ENCODE data around the gene LRP1B. TPM values are rescaled to one million over a fixed set of nuclear protein-coding genes. Genes with fewer than 3 reads are reported as not detected.
"Not testable (repeated sequence)": the region's sequence is repeated elsewhere in the genome, so short reads cannot be mapped to it uniquely, and the experiment has no call there.

LRP1B gene
- polyA plus RNA-seq, 12 donors: 2.1 to 3.6 (median 3.0) TPM; not detected in 2

GRCh38 chr2:140457483-140457882 is 1673.3 kb downstream of the LRP1B start:
- DNase-seq: no peak

DNA sequence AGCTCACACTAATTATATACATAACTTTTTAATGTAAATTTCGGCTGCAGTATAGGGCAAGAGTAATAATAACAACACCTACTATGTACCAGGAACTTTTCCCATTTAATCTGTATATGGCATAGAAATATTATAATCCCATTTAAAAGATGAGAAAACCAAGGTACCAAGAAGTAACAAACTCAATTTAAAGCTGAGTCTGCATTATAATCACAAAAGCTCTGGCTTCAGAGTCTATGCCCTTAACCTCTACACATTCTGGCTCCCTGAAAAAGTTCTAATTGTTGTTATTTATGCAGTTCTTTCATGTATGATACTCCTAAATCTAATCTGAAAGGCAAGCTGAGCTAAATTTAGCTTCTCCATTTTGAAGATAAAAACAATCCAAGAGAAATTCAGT is 1675.5 kb downstream of the LRP1B start:
- no peak for DNase-seq

DNA sequence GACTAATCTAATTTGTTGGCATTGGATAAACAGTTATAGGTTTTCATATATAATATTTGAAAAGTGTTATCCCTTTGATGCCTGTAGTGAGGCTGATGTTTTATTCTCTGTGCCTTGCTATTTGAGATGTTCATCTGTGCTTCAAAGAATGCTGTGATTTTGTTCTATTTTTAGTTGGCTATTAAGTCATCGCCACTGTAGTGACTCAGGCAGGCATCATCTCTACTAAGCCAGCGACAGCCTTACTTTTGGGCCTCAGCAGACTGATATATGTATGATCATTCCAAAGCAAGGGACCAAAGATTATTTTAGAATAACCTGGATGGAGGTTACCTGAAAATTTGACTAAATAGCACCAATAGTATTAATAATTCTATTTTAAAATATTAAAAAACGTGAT is 1676.1 kb downstream of the LRP1B start:
- DNase-seq: no peak

DNA sequence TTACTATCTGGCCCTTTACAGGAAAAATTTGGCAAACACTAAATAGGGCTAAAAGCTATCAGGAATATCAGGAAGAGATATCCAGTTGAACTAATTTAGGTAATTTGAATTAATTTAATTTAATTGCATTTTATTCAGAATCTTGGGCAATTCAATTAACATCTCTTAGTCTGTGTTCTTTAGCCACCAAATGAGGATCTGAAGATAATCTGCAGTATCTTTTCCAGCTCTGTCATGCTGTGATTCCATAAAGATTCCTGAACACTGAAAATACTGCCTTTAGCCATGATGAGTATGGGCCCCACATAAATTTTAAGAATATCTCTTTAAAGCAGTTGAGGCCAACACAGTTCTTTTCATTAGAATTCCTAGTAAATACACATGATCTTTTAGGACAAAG is 1679.5 kb downstream of the LRP1B start:
- no peak for DNase-seq

DNA sequence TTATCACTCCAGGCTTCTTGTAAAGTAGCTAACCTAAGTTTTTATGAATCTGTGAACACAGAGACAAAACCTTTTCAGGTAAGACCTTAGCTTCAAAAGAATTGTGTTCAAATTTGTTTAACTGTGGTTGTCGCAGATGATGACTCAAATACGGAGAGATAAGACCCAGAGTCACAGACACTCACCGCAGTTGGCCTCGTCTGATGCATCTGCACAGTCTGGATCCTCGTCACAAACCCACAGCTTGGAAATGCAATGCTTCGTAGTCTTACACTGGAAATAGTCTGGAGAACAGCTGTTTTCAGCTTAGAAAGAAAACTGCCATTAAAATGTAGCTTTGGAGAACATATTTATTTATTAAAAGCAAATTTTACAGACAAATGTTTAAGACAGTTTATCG is 1688.5 kb downstream of the LRP1B start:
- DNase-seq: peak; percentile 18

DNA sequence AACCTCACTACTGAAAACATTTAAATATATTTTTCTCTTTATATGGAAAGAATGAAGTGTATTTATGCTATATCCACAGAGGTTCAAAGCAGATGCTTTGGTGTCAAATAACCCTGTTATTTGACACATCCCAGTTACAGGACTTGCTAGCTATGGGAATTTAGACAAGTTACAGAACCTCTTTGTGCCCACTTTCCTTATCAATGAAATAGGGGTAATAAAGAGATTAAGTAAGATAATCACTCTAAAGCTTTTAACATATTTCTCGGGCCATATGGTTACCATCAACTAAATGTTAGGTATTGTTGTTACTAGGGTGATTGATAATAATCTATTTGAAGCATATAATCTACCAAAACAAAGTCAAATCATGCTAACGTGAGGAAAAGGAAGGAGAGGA is 1690.0 kb downstream of the LRP1B start:
- DNase-seq: no peak

- no peak for DNase-seq
Observed at GRCh38 chr2:140436936-140437335, 1693.9 kb downstream of the LRP1B start.

DNA sequence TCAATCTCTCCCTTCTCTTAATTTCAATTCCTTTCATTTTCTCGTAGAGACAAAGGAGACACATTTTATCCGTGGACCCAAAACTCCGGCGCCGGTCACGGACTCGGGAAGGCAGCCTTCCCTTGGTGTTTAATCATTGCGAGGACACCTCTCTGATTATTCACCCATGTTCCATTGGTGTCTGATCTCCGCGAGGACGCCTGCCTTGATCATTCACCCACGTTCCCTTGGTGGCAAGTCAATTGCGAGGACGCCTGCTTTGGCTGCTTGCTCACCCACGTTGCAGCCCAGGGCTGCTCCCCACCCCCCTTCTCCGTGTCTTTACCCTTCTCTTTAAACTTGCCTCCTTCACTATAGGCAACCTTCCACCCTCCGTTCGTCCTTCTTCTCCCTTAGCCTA is 1703.8 kb downstream of the LRP1B start:
- DNase-seq: not testable (repeated sequence)

DNA sequence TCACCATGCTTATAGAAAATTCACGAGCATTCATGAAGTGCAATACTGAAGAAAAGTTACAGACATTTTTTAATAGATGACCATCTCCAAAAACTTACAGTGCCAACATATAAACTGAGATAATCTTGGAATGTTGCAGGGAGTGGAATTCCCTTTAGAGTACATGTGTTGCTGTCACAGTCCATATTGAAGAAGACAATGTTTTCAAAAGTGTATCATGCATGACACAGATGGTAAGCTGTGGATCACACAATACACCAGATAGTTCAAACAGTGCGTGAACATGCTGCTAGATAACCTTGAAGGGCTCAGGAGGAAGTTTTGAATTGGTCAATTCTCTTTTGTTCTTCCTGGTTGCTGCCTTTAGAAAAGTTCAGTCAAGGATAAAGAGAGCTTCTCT is 1706.3 kb downstream of the LRP1B start:
- no peak for DNase-seq

DNA sequence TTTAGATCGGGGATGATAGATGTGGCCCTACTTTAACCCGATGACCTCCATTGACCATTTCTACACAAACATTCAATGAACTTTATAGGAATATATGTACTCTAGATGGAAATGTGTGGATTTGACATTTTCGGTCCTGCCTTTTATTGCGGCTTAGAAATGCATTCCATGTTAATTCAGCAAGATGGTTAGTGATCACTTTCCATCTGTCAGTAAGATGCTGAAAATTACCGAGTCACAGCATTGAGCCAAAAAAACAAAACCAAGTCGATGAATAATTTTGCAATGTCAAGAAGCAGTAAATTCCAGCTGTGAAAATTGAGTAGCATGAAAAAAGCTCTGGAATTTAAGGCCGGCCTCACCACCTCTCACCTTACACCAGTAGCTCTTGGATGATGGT is 1708.1 kb downstream of the LRP1B start:
- DNase-seq: no peak

GRCh38 chr2:140417504-140417903 is 1713.3 kb downstream of the LRP1B start:
- no peak for DNase-seq

GRCh38 chr2:140416577-140416976 is 1714.2 kb downstream of the LRP1B start:
- no peak for DNase-seq

DNA sequence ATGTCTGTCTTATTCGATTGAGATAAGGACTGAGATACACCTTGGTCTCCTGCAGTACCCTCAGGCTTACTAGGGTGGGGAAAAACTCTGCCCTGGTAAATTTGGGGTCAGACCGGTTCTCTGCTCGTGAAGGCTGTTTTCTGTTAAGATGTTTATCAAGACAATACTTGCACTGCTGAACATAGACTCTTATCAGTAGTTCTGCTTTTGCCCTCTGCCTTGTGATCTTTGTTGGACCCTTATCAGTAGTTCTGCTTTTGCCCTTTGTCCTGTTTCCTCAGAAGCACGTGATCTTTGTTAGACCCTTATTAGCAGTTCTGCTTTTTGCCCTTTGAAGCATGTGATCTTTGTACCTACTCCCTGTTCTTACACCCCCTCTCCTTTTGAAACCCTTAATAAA is 1715.8 kb downstream of the LRP1B start:
- DNase-seq: not testable (repeated sequence)

DNA sequence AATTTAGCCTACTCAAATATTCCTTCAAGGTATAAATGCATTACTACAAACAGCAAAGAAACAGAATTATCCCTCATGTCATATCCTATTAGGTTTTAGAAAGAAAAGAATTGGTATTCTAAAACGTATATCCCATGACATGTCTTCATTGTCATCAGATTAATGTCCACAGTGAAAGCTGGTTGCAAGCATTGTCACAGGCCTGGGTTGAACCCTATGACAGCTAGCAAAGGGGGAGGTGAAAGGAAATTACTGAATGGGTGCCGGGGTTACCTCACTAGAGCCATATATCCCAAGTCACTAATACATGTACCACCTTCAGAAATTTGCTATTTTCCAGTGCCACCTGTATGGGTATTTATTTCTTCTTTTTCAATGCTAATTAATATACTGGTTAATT is 1720.1 kb downstream of the LRP1B start:
- DNase-seq: no peak

GRCh38 chr2:140401056-140401455 is 1729.8 kb downstream of the LRP1B start:
- no peak for DNase-seq

- DNase-seq: no peak
Observed at GRCh38 chr2:140392824-140393223, 1738.0 kb downstream of the LRP1B start.

- no peak for DNase-seq
Observed at GRCh38 chr2:140384946-140385345, 1745.9 kb downstream of the LRP1B start.

DNA sequence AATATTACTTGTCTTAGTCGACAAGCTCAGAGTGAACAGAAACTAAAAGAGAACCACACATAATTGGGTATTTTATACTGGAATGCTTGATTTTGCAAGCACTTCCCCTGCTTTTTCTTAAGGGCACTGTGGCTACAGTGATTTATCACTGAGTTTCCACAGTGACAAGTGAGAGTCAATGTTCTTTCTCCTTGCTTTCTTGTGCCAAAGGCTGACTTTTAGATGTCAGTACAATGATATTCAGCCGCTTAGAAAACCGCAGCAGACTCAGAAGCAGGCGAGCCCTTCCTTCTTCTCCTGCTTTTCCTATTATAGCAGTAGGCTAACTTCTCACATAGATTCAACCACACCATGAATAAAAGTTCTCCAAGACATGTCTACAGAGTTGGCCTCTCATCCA is 1747.0 kb downstream of the LRP1B start:
- no peak for DNase-seq

DNA sequence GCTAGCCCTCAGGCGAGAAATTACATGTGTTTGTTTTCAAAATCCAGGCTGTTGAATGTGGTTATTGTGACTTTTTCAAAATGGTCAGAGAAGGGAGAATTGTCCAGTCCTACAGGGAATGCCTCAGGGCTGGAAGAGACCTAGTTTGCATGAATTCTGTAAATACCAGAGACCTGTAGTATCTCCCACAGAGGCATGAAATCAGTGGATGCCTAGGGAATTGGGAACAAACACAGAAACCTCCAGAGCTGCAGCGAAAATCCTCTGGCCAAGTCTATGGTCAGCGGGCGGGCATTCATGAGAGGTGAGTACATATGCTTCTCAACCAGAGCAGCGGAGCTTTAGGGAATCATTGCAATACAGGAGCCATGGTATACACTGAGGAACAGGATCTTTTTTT is 1754.1 kb downstream of the LRP1B start:
- DNase-seq: no peak

GRCh38 chr2:140363131-140363530 is 1767.7 kb downstream of the LRP1B start:
- no peak for DNase-seq

DNA sequence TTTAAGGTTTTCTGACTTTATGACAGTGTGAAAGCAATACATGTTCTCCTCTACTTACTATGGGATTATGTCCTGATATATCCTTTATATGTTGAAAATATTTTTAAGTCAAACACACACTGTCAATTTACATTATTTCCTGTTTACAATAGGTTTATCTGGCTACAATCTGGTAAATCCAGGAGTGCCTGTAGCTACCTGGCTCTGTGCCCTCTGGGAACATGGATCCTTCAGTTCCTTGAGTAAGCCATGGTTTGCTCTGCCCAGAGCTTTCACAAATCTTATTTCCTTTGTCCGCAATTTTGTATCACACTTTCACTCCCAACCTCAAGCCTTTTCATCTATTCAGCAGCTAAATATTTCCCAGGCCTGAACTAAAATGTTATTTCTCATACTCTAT is 1768.5 kb downstream of the LRP1B start:
- no peak for DNase-seq

- no peak for DNase-seq
Observed at GRCh38 chr2:140359056-140359771, 1771.6 kb downstream of the LRP1B start.

DNA sequence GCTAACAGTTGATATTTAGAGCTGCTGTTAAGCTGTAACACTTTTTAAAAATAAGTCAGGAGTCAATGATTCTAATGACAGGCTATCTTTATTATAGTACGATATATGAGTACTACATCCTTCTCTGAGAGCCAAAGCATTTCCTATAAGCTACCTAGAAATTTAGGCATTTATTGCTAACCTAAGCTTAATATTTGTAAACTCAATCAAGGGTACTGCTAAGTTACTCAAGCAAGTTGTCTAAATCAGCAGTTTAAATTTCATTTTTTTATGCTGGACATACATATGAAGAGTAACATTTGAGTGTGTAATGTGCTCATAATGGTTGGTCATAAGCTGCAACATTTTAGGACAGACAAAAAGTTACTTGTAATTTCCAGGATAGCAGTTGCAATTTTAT is 1774.1 kb downstream of the LRP1B start:
- no peak for DNase-seq

- no peak for DNase-seq
Observed at GRCh38 chr2:140355511-140356090, 1775.2 kb downstream of the LRP1B start.
